HG03097 (cell line): Measurements from ENCODE around the gene ATP1A1.

ENCODE experiments used
- ATAC-seq: cut with Tn5 transposase; IDR thresholded peaks from one replicate; pipeline ENCODE4 v1.9.1; 2021; ENCODE audit not compliant: unreplicated experiment, low FRiP score

The ATP1A1 gene

DNA sequence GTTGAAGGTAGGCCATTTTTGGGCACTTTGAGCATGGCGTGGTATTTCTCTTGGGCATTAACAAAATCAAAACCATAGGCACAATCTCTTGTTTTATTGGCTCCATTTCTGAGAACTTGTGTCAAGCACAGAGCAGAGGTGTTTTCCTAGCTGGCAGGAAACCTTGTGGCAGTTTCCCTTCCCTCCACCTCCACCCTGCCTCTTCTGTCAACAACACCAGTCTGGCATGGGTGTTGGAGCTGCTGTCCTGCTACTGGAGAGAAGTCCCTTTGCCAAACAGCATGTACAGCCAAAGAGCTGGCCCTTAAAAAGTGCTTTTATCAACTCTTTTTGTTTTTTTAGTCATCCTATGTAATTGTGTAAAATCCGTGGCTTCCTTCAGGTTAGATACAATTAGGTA lies 16.0 kb downstream of the ATP1A1 start:
- ATAC-seq: no peak

DNA sequence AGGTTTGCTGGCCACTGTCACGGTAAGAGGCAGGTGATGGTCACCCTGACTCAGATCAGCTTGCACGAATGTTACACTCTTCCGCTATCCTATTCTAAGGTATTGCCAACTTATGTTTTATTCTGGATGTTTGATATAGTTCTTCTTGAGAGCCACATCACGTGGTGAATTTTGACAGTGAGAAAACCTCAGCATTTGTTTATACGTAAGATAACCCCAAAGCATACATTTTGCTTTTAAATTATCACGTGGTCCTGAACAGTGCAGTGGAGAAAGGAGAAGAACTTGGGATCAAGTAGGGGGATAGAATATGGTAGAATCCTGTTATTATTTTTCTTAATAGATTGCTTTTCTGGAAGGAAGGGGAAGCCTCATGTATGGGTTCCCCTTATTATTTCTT lies 16.6 kb downstream of the ATP1A1 start:
- ATAC-seq: no peak

DNA sequence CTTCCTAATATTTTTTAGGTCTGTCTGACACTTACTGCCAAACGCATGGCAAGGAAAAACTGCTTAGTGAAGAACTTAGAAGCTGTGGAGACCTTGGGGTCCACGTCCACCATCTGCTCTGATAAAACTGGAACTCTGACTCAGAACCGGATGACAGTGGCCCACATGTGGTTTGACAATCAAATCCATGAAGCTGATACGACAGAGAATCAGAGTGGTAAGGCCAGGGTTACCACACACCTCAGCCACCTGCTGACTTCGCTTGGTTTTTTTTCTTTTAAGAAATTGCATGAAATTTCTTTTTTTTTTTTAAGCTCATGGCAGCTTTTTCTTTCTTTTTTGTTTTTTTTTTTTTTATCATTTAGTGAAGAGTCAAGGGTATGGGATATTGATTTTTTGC lies 17.2 kb downstream of the ATP1A1 start:
- no peak for ATAC-seq

DNA sequence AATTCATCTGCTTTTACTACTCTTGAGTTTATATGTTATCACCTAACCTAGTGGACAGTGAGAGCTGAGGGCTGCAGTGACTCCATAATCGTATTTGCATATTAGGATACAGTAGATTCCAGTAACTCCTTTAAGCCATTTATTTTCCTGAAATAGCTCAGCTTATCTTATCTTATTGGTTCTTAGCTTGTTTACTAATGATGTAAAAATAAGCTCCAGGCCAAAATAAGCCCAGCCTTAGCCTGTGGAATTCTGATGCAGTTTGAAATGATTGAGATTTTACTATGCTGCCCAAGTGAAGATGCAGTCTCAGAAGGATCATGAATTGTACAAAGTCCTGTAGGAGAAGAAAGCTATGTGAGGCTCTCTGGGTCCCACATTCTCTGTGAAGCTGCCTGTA lies 18.1 kb downstream of the ATP1A1 start:
- ATAC-seq: no peak

DNA sequence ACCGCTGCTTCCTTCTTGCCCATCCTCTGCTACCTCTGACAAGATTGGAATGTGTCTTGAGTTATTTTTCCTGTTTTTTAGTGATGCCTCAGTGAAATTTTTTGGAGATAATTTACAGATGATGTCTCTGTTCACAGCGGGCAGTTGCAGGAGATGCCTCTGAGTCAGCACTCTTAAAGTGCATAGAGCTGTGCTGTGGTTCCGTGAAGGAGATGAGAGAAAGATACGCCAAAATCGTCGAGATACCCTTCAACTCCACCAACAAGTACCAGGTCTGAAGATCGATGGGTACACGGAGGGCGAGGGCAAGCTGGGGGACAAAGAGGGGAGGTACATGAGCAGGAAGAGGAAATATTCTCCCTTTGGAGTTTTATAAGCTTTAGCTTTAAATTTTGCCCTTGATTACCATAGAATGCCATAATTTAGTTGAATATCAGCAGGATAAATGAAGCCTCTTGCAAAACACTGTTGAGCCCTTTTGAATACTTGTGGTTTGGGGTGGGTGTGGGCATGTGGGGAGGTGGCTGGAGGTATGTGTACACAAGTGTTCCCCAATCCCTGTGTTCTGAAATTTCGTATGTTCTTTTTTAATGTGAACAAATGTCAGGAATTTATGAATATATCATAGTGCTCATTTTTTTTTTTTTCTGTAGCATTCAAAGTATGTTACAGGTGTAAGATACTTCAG lies 19.8 kb downstream of the ATP1A1 start:
- no peak for ATAC-seq

DNA sequence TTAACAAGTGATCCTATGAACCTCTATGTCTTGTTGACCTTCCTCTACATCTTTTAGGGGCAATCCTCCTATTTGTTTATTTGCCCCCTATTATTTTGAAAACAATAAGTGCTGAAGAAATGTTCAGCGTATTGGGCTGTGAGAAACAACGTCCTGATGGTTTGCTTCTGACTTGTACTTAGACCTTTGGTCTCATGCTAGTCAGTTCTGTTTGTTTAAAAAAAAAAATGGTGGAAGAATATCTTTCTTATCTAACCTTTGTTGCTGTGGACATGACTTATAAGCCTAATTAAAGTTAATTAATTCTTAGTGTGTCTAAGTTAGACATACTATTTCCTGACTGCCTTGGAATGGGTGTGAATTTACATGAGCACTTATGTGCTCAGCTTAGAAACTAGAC lies 20.7 kb downstream of the ATP1A1 start:
- ATAC-seq: no peak

DNA sequence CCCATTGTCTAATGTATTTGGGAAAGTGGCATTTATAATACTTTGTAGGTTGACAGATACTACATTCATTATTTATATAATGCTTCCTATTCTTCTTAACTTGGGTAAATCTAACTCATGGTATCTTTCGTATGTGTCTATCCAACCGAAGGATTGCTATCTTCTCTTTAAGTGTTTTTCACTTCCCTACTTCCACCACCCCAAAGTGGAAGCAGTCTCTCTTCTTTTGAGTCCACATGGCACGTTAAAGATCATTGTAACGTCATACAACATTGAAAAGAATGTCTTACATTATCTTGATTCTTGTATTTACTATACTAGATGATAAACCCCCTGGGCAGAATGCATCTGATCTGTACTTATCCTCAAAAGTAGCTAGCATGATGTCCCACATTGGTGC lies 21.2 kb downstream of the ATP1A1 start:
- no peak for ATAC-seq

DNA sequence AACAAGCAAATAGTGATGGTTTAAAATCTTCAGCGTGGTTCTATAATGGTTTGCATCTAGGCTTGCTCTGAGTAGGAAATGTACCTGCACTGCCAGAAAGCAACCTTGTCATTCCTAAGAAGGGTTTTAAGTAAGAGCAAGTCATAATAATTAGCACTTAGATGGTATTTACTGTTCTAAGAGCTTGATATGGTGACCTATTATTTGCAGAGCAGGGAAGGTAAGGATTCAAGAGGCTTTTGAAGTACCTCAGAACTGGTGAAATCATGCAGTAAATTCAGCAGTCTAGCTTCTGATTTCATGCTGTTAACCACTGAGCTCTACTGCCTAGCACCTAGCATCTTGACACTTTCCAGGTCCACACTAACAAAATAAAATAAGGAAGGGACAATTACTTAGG lies 23.7 kb downstream of the ATP1A1 start:
- no peak for ATAC-seq

DNA sequence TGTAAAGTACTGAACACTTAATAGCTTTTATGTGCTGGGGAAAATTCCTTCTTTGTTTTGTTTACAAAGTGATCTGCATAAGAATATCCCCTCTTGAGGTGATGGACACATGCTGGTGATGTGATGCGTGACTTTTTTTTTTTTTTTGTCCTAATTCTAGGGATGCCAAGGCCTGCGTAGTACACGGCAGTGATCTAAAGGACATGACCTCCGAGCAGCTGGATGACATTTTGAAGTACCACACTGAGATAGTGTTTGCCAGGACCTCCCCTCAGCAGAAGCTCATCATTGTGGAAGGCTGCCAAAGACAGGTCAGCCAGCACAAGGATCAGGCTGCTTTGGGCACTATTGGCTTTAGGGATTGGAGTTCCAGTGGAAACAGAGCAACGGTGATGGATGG lies 24.7 kb downstream of the ATP1A1 start:
- ATAC-seq: no peak

DNA sequence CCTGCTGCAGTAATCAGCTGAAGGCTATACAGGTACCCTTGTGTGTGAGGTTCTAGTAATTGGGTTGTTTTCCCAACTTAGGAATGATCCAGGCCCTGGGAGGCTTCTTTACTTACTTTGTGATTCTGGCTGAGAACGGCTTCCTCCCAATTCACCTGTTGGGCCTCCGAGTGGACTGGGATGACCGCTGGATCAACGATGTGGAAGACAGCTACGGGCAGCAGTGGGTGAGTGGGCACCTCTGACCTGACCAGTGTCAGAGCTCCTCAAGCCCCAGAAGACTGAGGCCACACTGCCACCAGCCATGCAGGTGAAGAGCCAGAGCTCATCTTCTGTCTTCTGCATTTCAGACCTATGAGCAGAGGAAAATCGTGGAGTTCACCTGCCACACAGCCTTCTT lies 27.7 kb downstream of the ATP1A1 start:
- no peak for ATAC-seq

DNA sequence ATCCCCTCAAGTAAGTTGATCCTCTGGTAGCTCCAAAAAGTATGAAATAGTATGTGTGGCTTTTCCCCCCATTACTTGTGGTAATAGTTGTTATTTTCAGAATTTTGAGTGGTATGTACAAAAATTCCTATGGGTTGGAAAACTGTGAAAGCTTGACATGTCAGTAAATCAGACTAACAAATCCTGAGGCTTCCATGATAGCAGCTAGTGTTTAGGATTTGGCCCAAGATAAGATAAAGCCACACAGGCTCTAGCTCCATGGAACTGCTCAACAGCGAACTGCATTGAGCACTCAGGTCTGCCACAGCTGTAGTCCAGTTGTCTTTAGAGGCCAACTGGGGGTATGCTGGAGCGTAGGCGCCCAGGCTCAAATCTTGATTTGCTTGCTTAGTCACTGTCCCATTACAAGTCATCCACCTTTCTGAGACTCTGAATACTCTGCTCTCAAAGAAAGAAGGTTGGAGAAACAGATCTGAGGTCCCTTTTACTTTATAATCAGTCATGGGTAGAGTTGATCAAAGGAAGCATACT lies 28.7 kb downstream of the ATP1A1 start:
- ATAC-seq: no peak

DNA sequence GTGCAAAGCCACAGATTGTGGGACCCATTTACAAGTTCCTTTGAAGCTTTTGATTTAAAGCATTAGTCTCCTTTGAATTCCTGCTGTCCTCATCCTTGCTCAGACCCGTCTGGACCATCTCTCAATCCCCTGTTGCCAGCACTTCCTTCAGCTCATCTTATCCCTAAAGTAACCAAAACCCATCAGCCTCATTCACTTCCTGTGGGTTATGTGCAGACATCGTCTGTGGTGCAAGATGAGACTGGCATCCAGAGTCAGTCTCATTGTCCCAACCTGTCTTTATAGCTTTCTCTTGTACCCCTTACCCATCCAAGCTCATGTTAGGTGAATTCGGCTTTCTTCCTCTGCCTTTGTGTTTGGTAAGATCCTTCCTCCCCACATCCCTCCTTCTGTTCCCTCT lies 29.3 kb downstream of the ATP1A1 start:
- no peak for ATAC-seq

DNA sequence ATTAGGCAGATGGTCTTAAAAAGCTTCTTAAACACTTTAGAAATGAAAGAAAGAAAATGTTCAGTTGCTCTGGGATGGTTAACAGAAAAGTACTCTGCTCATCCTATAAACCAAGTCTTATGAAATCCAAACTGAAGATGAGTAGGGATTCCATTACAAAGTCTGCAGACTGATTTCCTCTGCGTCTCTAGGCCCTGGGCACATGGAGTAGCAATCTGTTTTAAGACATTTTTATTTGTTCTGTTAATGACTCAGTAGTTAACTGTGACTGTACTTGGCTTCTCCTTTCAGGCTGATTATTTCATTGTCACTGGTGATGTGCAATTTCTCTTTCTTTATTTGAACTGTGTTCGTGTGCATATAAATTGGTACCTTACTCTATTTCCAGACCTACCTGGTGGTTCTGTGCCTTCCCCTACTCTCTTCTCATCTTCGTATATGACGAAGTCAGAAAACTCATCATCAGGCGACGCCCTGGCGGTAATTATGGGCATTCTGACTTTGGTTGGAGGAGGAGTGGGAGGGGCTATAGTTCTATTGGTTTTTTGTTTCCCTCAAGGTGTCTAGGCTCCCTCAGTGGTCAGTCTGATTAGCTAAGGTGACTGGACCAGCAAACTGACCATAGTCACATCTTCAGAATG lies 30.6 kb downstream of the ATP1A1 start:
- ATAC-seq: no peak

DNA sequence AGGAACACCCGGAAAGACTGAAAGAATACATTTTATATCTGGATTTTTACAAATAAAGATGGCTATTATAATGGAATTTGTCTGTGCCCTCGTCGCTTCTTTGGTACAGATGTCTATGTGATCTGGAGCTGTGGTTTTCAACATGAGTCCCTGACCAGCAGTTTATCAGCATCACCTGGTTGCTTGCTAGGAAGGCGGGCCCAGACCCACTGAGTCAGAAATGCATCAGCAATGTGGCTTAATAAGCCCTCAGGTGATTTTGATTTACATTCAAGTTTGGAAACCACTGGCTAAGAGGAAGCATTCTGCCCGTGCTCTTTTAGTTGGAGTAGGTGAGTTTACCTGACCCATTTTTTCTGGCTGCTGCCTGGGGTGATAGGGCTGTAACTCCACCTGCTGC lies 31.7 kb downstream of the ATP1A1 start:
- ATAC-seq: no peak

DNA sequence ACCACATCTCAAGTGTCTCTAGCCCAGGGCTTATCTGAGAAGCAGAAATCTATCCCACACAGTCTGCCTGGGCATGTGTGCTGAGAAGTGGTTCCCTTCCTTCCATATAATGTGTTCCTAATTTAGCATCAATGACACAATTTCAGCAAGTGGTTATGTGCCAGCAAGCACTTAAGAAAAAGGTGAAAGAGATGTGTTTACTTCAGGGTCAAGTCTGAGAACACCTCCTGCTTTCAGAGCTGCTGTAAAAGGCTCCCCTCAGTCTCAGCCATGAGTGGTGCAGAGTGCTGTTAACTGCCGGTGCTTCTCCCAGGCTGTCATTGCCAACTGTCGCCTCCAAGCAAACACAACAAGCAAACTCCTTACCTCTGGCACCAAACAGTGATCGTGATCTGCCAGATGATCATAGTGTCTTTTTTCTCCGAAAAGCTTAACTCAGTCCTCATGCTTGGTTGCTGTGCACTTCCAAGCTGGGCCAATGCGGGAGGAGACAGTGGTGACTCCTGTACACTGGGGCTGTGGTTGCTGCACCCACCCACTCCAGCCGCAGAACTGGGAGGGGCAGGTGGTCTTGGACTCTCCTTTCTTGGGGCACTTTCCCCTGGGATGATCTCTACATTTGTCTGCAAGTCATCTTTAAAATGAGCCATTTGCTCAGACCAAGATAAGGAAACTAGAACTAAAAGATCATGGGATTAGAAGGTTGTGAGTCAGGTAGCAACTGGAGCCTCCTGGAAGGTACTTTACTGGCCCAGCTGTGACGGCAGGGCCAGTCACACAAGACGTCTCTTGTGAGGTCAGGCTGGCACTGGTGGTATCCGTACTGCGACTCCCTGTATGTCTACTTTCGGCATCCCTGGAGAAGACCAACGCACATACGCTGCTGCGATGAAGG lies 32.4 kb downstream of the ATP1A1 start:
- no peak for ATAC-seq

DNA sequence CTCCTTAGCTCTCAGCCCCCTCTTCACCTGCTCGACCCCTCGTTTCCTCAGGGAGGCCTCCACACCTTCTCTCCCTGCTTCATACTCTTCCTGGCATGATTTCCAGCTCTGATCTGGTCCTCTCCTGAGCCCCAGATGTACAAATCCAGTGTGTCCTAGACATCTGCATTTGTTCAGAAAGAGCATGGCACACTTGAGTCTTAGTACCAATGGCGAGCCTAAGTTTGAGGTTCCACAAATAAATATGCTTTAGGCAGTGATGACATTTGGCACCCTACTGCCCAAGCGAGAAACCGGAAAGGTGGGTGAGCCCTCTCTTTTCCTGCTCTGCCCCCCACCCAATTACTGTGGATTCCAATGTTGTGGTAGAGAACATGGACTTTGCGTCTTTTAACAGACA lies 34.0 kb downstream of the ATP1A1 start:
- no peak for ATAC-seq

DNA sequence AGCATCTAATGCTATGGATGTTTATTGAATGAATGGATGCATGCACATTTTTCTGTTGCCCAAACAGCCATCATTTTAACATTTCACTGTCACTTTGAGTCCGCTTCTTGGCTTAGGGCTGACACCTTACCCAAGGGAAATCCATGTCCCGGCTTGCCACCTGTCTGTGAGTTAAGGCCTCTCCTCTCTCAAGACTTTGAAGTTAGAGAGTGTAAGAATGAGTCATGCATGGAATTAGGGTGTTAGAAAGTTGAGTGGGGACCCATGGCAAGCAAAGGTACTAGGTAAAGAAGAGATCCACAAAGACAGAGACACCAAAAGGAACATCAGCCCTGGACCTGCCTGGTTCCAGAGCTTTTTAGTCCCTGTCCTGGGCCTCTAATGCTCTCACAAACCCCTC lies 35.1 kb downstream of the ATP1A1 start:
- ATAC-seq: no peak

DNA sequence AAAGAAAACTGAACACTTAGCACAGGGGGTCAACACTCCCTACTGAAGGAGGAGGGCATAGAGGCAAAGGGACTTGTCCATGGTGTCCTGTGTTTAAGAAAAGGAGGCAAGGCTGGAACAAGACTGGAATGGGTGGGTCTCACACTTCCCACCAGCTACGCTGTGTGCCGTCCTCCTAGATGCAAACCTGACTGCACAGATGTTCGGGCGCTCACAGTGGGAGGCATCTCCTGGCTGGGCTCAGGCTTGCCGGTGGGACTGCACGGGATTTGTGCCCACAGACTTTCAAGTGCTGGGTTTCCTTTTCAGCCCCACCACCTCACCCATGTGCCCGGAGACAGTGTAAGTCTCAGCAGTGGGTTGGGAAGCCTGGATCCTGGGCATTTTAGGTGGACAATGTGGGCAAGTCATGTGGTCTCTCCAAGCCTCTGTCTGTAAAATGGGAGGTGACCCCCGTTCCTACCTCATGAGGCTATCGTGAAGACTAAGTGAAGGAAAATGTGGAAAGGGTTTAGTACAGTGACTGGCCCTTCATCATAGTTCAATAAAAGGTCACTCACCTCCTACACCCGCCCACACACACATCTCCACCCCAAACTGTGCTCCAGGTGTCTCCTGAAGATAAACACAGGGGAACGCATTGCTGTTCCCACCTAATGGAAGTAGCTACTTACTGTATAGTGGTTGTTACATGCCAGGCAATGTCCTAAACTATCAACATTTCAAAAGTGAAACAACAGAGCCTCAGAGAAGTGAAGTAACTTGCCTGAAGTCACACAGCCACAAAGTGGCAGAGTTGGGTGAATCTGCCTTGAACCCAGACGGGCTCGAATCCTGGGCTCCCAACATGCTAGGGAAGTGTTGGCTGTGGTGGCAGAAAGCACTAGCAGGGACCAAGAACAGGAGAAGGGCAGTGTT lies 36.0 kb downstream of the ATP1A1 start:
- ATAC-seq: no peak

DNA sequence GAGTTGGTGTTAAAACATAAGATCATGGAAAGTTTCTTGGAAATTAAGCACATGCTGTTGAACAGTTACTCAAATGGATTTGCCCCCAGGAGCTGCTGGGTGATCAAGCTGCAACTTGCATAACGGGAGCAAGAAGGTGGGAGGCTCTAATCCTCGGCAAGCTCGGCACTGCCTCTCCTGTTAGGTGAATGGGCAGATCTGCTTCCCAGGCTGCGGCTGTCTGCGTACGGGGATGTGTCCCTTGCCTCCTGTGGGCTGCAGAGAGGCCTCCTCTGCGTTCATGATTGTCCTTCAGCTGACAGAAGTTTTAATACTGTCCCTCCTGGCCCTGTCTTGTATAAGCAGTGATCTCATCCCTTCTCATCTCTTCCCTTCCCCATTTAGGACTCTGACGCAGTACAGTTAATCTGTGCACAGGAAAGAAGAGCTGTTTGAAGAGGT lies 36.7 kb downstream of the ATP1A1 start:
- ATAC-seq: no peak

DNA sequence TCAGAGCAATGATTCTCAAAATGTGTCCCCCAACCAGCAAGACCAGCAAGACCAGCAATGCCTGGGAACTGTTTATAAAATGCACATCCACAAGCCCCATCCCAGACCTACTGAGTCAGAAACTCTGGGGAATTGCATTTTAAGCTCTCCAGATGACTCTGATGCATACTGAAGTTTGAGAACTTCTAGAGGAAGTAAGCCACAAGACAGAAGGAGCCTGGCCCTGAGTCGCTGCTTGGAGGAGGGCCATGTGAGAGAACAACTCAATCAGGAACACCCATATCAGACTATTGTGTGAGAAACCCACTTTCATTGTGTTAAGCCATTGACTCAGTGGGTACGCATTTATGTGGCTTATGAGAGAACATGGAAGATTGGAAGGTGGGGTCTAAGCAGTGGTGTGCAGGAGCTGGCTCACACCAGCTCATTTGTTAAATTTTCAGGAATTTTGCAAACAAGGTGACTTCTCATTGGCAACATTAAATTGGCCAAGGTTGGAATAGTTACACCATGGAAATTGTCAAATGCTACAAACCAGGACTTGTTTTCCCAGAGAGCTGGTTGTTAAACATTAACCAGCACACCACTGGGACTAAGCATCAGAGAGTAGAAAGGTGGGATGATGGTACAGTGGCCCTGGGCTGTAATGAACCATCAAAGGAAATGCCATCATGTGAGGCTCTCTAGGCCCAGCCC lies 38.9 kb downstream of the ATP1A1 start:
- no peak for ATAC-seq
